HCT116 (cell line): ENCODE measurements around the gene KMO. TPM values are rescaled to one million over a fixed set of nuclear protein-coding genes. Genes with fewer than 3 reads are reported as not detected.

ENCODE experiments used
- ATAC-seq: fragments of 200-7000 bp; cut with Tn5 transposase; 2 replicates; pipeline ENCODE4 v1.9.1; 2020; ENCODE audit warnings: mild to moderate bottlenecking, moderate library complexity
- BruUV-seq: library from RNA; stranded (reverse); fragments of 400-500 nt; replicated peaks from 2 replicates; lab custom pipeline; 2021; lab: Mats Ljungman, UMichigan
- CTCF ChIA-PET: fragments of 300-600 bp; sonication (Branson Sonifier 250); formaldehyde crosslinking; loops from one replicate; lab custom pipeline; 2021; ENCODE audit warnings: antibody characterized with exemption; lab: Charles Lee
- POLR2A ChIA-PET: fragments of 300-600, 350-600 bp; sonication (Branson Sonifier 250); formaldehyde crosslinking; loops from one replicate; lab custom pipeline; 2021; ENCODE audit warnings: antibody characterized with exemption; lab: Charles Lee
- RAD21 ChIA-PET, 2 experiments: fragments of 300-600 bp; sonication (Branson Sonifier 250); formaldehyde crosslinking; loops; one replicate each; lab custom pipeline; 2023; ENCODE audit warnings: low total read pairs in 2 of 2; ENCODE audit not compliant: uncharacterized antibody in 2 of 2, unreplicated experiment in 2 of 2, low non-redundant PET in 1 of 2; lab: Charles Lee
- DNase-seq: peaks from one replicate; pipeline ENCODE4 v3.0.0-alpha.2; 2010; ENCODE audit warnings: low read depth, low spot score
- H2AFZ ChIP-seq: fragments of 200-600 bp; shearing (Covaris generic), sonication (generic); 2 replicates; pipeline ENCODE4 v1.6.1; 2017; ENCODE audit warnings: low read depth, mixed run types, mixed read lengths, antibody characterized with exemption, low read length; ENCODE audit not compliant: poor library complexity, severe bottlenecking
- H3K27ac ChIP-seq: 2 replicates; pipeline ENCODE4 v1.5.1; 2012; ENCODE audit warnings: low read depth, low read length
- H3K27me3 ChIP-seq: fragments of 200-600 bp; sonication (generic); 2 replicates; pipeline ENCODE4 v1.6.1; 2016; ENCODE audit warnings: mixed run types, low read length, mixed read lengths; ENCODE audit not compliant: insufficient read depth
- H3K36me3 ChIP-seq, 2 experiments: fragments of 200-500 bp in 1 of 2; fragments of 200-600 bp in 1 of 2; sonication (Bioruptor generic) in 1 of 2; sonication (generic) in 1 of 2; 2 replicates each; pipeline versions ENCODE4 v1.5.1 to v1.6.1; 2014 to 2016; ENCODE audit warnings: low read length in 2 of 2, inconsistent platforms in 1 of 2, mixed read lengths in 1 of 2, mixed run types in 1 of 2; ENCODE audit not compliant: insufficient read depth in 2 of 2, control insufficient read depth in 1 of 2
- H3K4me1 ChIP-seq, 2 experiments: fragments of 200-600 bp in 1 of 2; sonication (generic) in 1 of 2; 2 replicates each; pipeline versions ENCODE4 v1.5.1 to v1.6.1; 2012 to 2017; ENCODE audit warnings: low read length in 2 of 2, inconsistent platforms in 1 of 2, mild to moderate bottlenecking in 1 of 2, mixed read lengths in 1 of 2, mixed run types in 1 of 2, moderate library complexity in 1 of 2; ENCODE audit not compliant: insufficient read depth in 2 of 2, control insufficient read depth in 1 of 2
- H3K4me2 ChIP-seq: fragments of 200-600 bp; sonication (generic); 2 replicates; pipeline ENCODE4 v1.6.1; 2017; ENCODE audit warnings: mixed run types, low read length, mixed read lengths
- H3K4me3 ChIP-seq, 2 experiments: fragments of 200-600 bp in 1 of 2; sonication (generic) in 1 of 2; replicated peaks in 1 of 2; 2 replicates each; pipeline ENCODE4 v1.5.1; 2011 to 2016; ENCODE audit warnings: low read length in 2 of 2, control low read depth in 1 of 2, low read depth in 1 of 2, mild to moderate bottlenecking in 1 of 2, mixed read lengths in 1 of 2, mixed run types in 1 of 2
- H3K79me2 ChIP-seq: fragments of 200-600 bp; sonication (generic); 2 replicates; pipeline ENCODE4 v1.6.1; 2017; ENCODE audit warnings: mild to moderate bottlenecking, mixed run types, low read length, moderate library complexity, mixed read lengths; ENCODE audit not compliant: insufficient read depth
- H3K9ac ChIP-seq: fragments of 200-600 bp; sonication (generic); 2 replicates; pipeline ENCODE4 v1.6.1; 2016; ENCODE audit warnings: low read length, mixed read lengths
- H3K9me2 ChIP-seq: fragments of 200-600 bp; sonication (generic), shearing (Covaris generic); 2 replicates; pipeline ENCODE4 v1.6.1; 2017; ENCODE audit warnings: mixed run types, mild to moderate bottlenecking, moderate library complexity; ENCODE audit not compliant: insufficient read depth
- H3K9me3 ChIP-seq, 2 experiments: fragments of 200-500 bp in 1 of 2; fragments of 200-600 bp in 1 of 2; sonication (Bioruptor generic) in 1 of 2; sonication (generic) in 1 of 2; 2 replicates each; pipeline ENCODE4 v1.6.1; 2014 to 2017; ENCODE audit warnings: low read length in 2 of 2, mixed read lengths in 2 of 2, inconsistent platforms in 1 of 2, low read depth in 1 of 2, mild to moderate bottlenecking in 1 of 2, mixed run types in 1 of 2, moderate library complexity in 1 of 2; ENCODE audit not compliant: control insufficient read depth in 1 of 2, insufficient read depth in 1 of 2
- H4K20me1 ChIP-seq: fragments of 200-600 bp; sonication (generic), shearing (Covaris generic); 2 replicates; pipeline ENCODE4 v1.6.1; 2017; ENCODE audit warnings: mixed run types, mild to moderate bottlenecking, moderate library complexity; ENCODE audit not compliant: insufficient read depth
- CBX3 ChIP-seq: IDR thresholded peaks from 2 replicates; pipeline ENCODE4 v1.6.1; 2012; ENCODE audit warnings: low read depth
- EGR1 ChIP-seq: IDR thresholded peaks from 2 replicates; pipeline ENCODE4 v1.6.1; 2012; ENCODE audit warnings: low read depth
- ELF1 ChIP-seq: IDR thresholded peaks from 2 replicates; pipeline ENCODE4 v1.6.1; 2012; ENCODE audit warnings: low read depth, borderline replicate concordance
- EZH2phosphoT487 ChIP-seq: fragments of 200-600 bp; IDR thresholded peaks from 2 replicates; pipeline ENCODE4 v1.6.1; 2018; ENCODE audit warnings: antibody characterized with exemption, borderline replicate concordance
- FOSL1 ChIP-seq: IDR thresholded peaks from 2 replicates; pipeline ENCODE4 v1.6.1; 2012; ENCODE audit warnings: low read depth
- POLR2AphosphoS5 ChIP-seq: IDR thresholded peaks from 2 replicates; pipeline ENCODE4 v1.6.1; 2011; ENCODE audit warnings: mild to moderate bottlenecking, low read depth, low read length, moderate library complexity
- SRF ChIP-seq: IDR thresholded peaks from 2 replicates; pipeline ENCODE4 v1.6.1; 2012; ENCODE audit warnings: low read depth
- TCF7L2 ChIP-seq: IDR thresholded peaks from 2 replicates; pipeline ENCODE4 v1.7.0; 2011; ENCODE audit warnings: borderline replicate concordance, inconsistent platforms; ENCODE audit not compliant: insufficient read depth, insufficient read length; ENCODE audit errors: extremely low read depth
- YY1 ChIP-seq: IDR thresholded peaks from 2 replicates; pipeline ENCODE4 v1.6.1; 2011; ENCODE audit warnings: low read length, low read depth, moderate library complexity, mild to moderate bottlenecking; ENCODE audit not compliant: insufficient replicate concordance; ENCODE audit errors: extremely low read depth
- intact Hi-C: fragments of 100-400 bp; cut with micrococcal nuclease; formaldehyde crosslinking; loops from 2 replicates; pipeline ENCODE4 v1.10.0; 2022
- total RNA-seq: library from RNA; stranded (reverse); gene quantifications from one replicate; pipeline ENCODE4 v1.2.1, GENCODE V29; 2021; ENCODE audit not compliant: unreplicated experiment
- TF ChIP-seq, protein P1 (sequence below): IDR thresholded peaks from 2 replicates; pipeline ENCODE4 v1.6.1; 2012
- TF ChIP-seq, protein P2 (sequence below): IDR thresholded peaks from 2 replicates; pipeline ENCODE4 v1.6.1; 2011; ENCODE audit warnings: mild to moderate bottlenecking, low read length, moderate library complexity; ENCODE audit not compliant: insufficient replicate concordance; ENCODE audit errors: extremely low read depth
- TF ChIP-seq, protein P3 (sequence below): IDR thresholded peaks from 2 replicates; pipeline ENCODE4 v1.6.1; 2012
- TF ChIP-seq, protein P4 (sequence below), 3 experiments: fragments of 200-600 bp in 1 of 3; sonication (generic) in 1 of 3; IDR thresholded peaks in 2 of 3; conservative IDR thresholded peaks in 1 of 3; 2 replicates each; pipeline ENCODE4 v1.5.1; 2012 to 2017; ENCODE audit warnings: low read depth in 2 of 3, low read length in 2 of 3, antibody characterized with exemption in 1 of 3, borderline replicate concordance in 1 of 3, control low read depth in 1 of 3, mild to moderate bottlenecking in 1 of 3, mixed read lengths in 1 of 3, mixed run types in 1 of 3, moderate library complexity in 1 of 3; ENCODE audit not compliant: insufficient read depth in 1 of 3

Gene KMO
- total RNA-seq, 1 experiment from 2014 or later, result not detected

DNA sequence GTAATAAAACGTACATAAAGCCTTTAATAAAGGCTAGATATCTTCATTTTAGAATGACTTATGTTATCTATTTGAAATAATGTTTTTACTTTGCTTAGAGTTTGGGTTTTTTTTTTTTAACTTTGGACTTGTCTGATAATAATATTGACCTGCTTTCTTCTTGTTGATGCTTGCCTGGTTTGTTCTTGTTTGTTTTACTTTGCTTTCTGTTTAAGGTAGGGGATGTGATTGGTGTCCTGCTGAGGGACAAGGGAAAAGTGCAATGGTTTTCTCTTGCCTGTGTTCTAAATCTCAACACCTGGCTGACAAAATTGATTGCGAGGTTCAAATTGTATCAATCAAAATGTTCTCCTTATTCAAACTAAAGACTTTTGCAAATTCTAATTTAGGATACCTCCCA lies 10.5 kb upstream of the KMO start:
- no peaks in the 10 kb centered on the region for H3K36me3 ChIP-seq
- H3K27me3 ChIP-seq, result 0 out of 2 replicates have a peak, but pooled peaks cover 3% of the 10 kb centered on the region
- POLR2A ChIA-PET, result no interaction called here
- H3K79me2 ChIP-seq, result peaks cover 23% of the 10 kb centered on the region
- no peak overlapping the region for H3K4me3 ChIP-seq
- no peak overlapping the region for H3K27ac ChIP-seq
- no peak for DNase-seq
- no peak overlapping the region for H2AFZ ChIP-seq
- no peaks in the 10 kb centered on the region for H3K9me3 ChIP-seq
- TF ChIP-seq FOSL1 (no peak), SRF (no peak), CBX3 (no peak), ELF1 (no peak), POLR2AphosphoS5 (no peak), TCF7L2 (no peak), YY1 (no peak), EGR1 (no peak), EZH2phosphoT487 (no peak)
- TF ChIP-seq, protein P1, sequence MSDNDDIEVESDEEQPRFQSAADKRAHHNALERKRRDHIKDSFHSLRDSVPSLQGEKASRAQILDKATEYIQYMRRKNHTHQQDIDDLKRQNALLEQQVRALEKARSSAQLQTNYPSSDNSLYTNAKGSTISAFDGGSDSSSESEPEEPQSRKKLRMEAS, result no peak
- TF ChIP-seq, protein P2, sequence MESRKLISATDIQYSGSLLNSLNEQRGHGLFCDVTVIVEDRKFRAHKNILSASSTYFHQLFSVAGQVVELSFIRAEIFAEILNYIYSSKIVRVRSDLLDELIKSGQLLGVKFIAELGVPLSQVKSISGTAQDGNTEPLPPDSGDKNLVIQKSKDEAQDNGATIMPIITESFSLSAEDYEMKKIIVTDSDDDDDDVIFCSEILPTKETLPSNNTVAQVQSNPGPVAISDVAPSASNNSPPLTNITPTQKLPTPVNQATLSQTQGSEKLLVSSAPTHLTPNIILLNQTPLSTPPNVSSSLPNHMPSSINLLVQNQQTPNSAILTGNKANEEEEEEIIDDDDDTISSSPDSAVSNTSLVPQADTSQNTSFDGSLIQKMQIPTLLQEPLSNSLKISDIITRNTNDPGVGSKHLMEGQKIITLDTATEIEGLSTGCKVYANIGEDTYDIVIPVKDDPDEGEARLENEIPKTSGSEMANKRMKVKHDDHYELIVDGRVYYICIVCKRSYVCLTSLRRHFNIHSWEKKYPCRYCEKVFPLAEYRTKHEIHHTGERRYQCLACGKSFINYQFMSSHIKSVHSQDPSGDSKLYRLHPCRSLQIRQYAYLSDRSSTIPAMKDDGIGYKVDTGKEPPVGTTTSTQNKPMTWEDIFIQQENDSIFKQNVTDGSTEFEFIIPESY, result no peak
- TF ChIP-seq, protein P3, sequence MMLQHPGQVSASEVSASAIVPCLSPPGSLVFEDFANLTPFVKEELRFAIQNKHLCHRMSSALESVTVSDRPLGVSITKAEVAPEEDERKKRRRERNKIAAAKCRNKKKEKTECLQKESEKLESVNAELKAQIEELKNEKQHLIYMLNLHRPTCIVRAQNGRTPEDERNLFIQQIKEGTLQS, result no peak
- TF ChIP-seq, protein P4, sequence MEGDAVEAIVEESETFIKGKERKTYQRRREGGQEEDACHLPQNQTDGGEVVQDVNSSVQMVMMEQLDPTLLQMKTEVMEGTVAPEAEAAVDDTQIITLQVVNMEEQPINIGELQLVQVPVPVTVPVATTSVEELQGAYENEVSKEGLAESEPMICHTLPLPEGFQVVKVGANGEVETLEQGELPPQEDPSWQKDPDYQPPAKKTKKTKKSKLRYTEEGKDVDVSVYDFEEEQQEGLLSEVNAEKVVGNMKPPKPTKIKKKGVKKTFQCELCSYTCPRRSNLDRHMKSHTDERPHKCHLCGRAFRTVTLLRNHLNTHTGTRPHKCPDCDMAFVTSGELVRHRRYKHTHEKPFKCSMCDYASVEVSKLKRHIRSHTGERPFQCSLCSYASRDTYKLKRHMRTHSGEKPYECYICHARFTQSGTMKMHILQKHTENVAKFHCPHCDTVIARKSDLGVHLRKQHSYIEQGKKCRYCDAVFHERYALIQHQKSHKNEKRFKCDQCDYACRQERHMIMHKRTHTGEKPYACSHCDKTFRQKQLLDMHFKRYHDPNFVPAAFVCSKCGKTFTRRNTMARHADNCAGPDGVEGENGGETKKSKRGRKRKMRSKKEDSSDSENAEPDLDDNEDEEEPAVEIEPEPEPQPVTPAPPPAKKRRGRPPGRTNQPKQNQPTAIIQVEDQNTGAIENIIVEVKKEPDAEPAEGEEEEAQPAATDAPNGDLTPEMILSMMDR (IDR thresholded peaks at IDR 0.05 in 2 of 3, conservative IDR thresholded peaks at IDR 0.05 in 1 of 3; ENCODE audit: borderline replicate concordance in 1 of 3, insufficient read depth in 1 of 3, low read depth in 2 of 3, low read length in 2 of 3), result no peak
- TF ChIP-seq, all 23 proteins: peak for 0
- no TSS peak for BruUV-seq
- no peak for ATAC-seq
- peaks cover 3% of the 10 kb centered on the region; the same call in 1 of the 2 replicates for H3K9me2 ChIP-seq
- no peak overlapping the region for H3K9ac ChIP-seq
- H4K20me1 ChIP-seq, result no peaks in the 10 kb centered on the region
- CTCF ChIA-PET, result no interaction called here
- H3K4me1 ChIP-seq, result peaks cover 5 to 12% of the 10 kb centered on the region in 2 experiments; a peak in 2 of 4 replicates
- H3K4me2 ChIP-seq, result no peak overlapping the region
- RAD21 ChIA-PET, result no interaction called here
- intact Hi-C loops, result no loop called here
